Measurements from ENCODE around the gene INTS4. TPM values are rescaled to one million over a fixed set of nuclear protein-coding genes. Genes with fewer than 3 reads are reported as not detected.
"Not testable (repeated sequence)": the region's sequence is repeated elsewhere in the genome, so short reads cannot be mapped to it uniquely, and the experiment has no call there.

Gene INTS4
- polyA plus RNA-seq, 3 donors = 23.5 to 41.7 (median 29.0) TPM

GRCh38 chr11:77943296-77943695 is 51.2 kb downstream of the INTS4 start:
- H2AFZ ChIP-seq (ENCODE audit: insufficient read depth, low read depth, low read length, poor library complexity, severe bottlenecking); H3K27me3 Mint-ChIP-seq (ENCODE audit: low read depth in 3 of 3); H3K27me3 ChIP-seq (ENCODE audit: control insufficient read depth in 2 of 2, insufficient read depth in 2 of 2, low read length in 2 of 2); H3K27ac ChIP-seq (ENCODE audit: low read depth in 1 of 2, low read length in 2 of 2); H3K9me3 ChIP-seq (replicated peaks in 1 of 2; ENCODE audit: control insufficient read depth in 1 of 2, insufficient read depth in 1 of 2, low read length in 2 of 2); DNase-seq; H3K4me3 Mint-ChIP-seq; intact Hi-C loops (cut with micrococcal nuclease); H4K20me1 ChIP-seq (ENCODE audit: insufficient read depth, low read length); H3K4me3 ChIP-seq (replicated peaks in 1 of 3; ENCODE audit: low read depth in 2 of 3, low read length in 3 of 3); H3K4me1 ChIP-seq (ENCODE audit: control insufficient read depth in 1 of 2, insufficient read depth in 2 of 2, low read length in 2 of 2); H3K4me2 ChIP-seq (replicated peaks; ENCODE audit: extremely low read depth, low read length, poor library complexity, severe bottlenecking); H3K9ac ChIP-seq (ENCODE audit: insufficient read depth, low read length, poor library complexity, severe bottlenecking); H3K9me3 Mint-ChIP-seq; H3K79me2 ChIP-seq (ENCODE audit: insufficient read depth, low read length): not testable (repeated sequence)
- WGBS (ENCODE audit: insufficient coverage) = no CpG with 5 or more reads among the region's 1 CpG
- H3K36me3 Mint-ChIP-seq = peaks cover 26 to 40% of the 10 kb centered on the region in 2 donors
- peak overlapping the region in 1 of 7 donors; percentile 55 for H3K27ac Mint-ChIP-seq
- peaks cover 14% of the 10 kb centered on the region for H3K4me1 Mint-ChIP-seq
- peaks cover 5 to 35% of the 10 kb centered on the region in 2 donors for H3K36me3 ChIP-seq (replicated peaks in 1 of 2; ENCODE audit: control insufficient read depth in 1 of 2, insufficient read depth in 2 of 2, low read length in 2 of 2)

- H3K4me3 ChIP-seq (replicated peaks in 1 of 3; ENCODE audit: low read depth in 2 of 3, low read length in 3 of 3); H3K9ac ChIP-seq (ENCODE audit: insufficient read depth, low read length, poor library complexity, severe bottlenecking); H3K9me3 ChIP-seq (replicated peaks in 1 of 2; ENCODE audit: control insufficient read depth in 1 of 2, insufficient read depth in 1 of 2, low read length in 2 of 2); H2AFZ ChIP-seq (ENCODE audit: insufficient read depth, low read depth, low read length, poor library complexity, severe bottlenecking); H3K79me2 ChIP-seq (ENCODE audit: insufficient read depth, low read length); H4K20me1 ChIP-seq (ENCODE audit: insufficient read depth, low read length); DNase-seq; H3K9me3 Mint-ChIP-seq; H3K27ac Mint-ChIP-seq; H3K4me3 Mint-ChIP-seq; H3K4me2 ChIP-seq (replicated peaks; ENCODE audit: extremely low read depth, low read length, poor library complexity, severe bottlenecking); H3K27me3 ChIP-seq (ENCODE audit: control insufficient read depth in 2 of 2, insufficient read depth in 2 of 2, low read length in 2 of 2); H3K4me1 ChIP-seq (ENCODE audit: control insufficient read depth in 1 of 2, insufficient read depth in 2 of 2, low read length in 2 of 2); intact Hi-C loops (cut with micrococcal nuclease); H3K27ac ChIP-seq (ENCODE audit: low read depth in 1 of 2, low read length in 2 of 2); H3K27me3 Mint-ChIP-seq (ENCODE audit: low read depth in 3 of 3): not testable (repeated sequence)
- H3K36me3 Mint-ChIP-seq = peaks cover 23 to 35% of the 10 kb centered on the region in 2 donors
- H3K4me1 Mint-ChIP-seq = peaks cover 13% of the 10 kb centered on the region
- peaks cover 5 to 32% of the 10 kb centered on the region in 2 donors for H3K36me3 ChIP-seq (replicated peaks in 1 of 2; ENCODE audit: control insufficient read depth in 1 of 2, insufficient read depth in 2 of 2, low read length in 2 of 2)
Observed at GRCh38 chr11:77942465-77942864, 52.0 kb downstream of the INTS4 start.

GRCh38 chr11:77933596-77933995 is 60.9 kb downstream of the INTS4 start:
- H3K27me3 Mint-ChIP-seq (ENCODE audit: low read depth in 3 of 3) = not testable (repeated sequence)

GRCh38 chr11:77930334-77931208 is 63.9 kb downstream of the INTS4 start:
- no CpG with 5 or more reads among the region's 3 CpGs for WGBS (ENCODE audit: insufficient coverage)
- intact Hi-C loops (cut with micrococcal nuclease); H3K4me3 ChIP-seq (replicated peaks in 1 of 3; ENCODE audit: low read depth in 2 of 3, low read length in 3 of 3); H3K79me2 ChIP-seq (ENCODE audit: insufficient read depth, low read length); H3K9ac ChIP-seq (ENCODE audit: insufficient read depth, low read length, poor library complexity, severe bottlenecking); H3K27me3 Mint-ChIP-seq (ENCODE audit: low read depth in 3 of 3); H3K9me3 ChIP-seq (replicated peaks in 1 of 2; ENCODE audit: control insufficient read depth in 1 of 2, insufficient read depth in 1 of 2, low read length in 2 of 2); H2AFZ ChIP-seq (ENCODE audit: insufficient read depth, low read depth, low read length, poor library complexity, severe bottlenecking); DNase-seq; H3K4me2 ChIP-seq (replicated peaks; ENCODE audit: extremely low read depth, low read length, poor library complexity, severe bottlenecking); H3K27me3 ChIP-seq (ENCODE audit: control insufficient read depth in 2 of 2, insufficient read depth in 2 of 2, low read length in 2 of 2); H3K4me1 ChIP-seq (ENCODE audit: control insufficient read depth in 1 of 2, insufficient read depth in 2 of 2, low read length in 2 of 2); H4K20me1 ChIP-seq (ENCODE audit: insufficient read depth, low read length); H3K4me3 Mint-ChIP-seq; H3K4me1 Mint-ChIP-seq; H3K27ac ChIP-seq (ENCODE audit: low read depth in 1 of 2, low read length in 2 of 2); H3K27ac Mint-ChIP-seq: not testable (repeated sequence)
- peaks cover 76 to 80% of the 10 kb centered on the region in 2 donors for H3K36me3 Mint-ChIP-seq
- H3K36me3 ChIP-seq (replicated peaks in 1 of 2; ENCODE audit: control insufficient read depth in 1 of 2, insufficient read depth in 2 of 2, low read length in 2 of 2) = peaks cover 38 to 52% of the 10 kb centered on the region in 2 donors
- peaks cover 0 to 11% (median 5%) of the 10 kb centered on the region in 7 donors for H3K9me3 Mint-ChIP-seq

More at GRCh38 chr11:77933596-77933995, 60.9 kb downstream of the INTS4 start:
- H3K4me2 ChIP-seq (replicated peaks; ENCODE audit: extremely low read depth, low read length, poor library complexity, severe bottlenecking); H3K27me3 ChIP-seq (ENCODE audit: control insufficient read depth in 2 of 2, insufficient read depth in 2 of 2, low read length in 2 of 2); H3K79me2 ChIP-seq (ENCODE audit: insufficient read depth, low read length); H3K9ac ChIP-seq (ENCODE audit: insufficient read depth, low read length, poor library complexity, severe bottlenecking); H3K4me3 Mint-ChIP-seq; H3K27ac ChIP-seq (ENCODE audit: low read depth in 1 of 2, low read length in 2 of 2); DNase-seq; H2AFZ ChIP-seq (ENCODE audit: insufficient read depth, low read depth, low read length, poor library complexity, severe bottlenecking); H3K4me1 Mint-ChIP-seq; H3K9me3 ChIP-seq (replicated peaks in 1 of 2; ENCODE audit: control insufficient read depth in 1 of 2, insufficient read depth in 1 of 2, low read length in 2 of 2); H3K27ac Mint-ChIP-seq; H4K20me1 ChIP-seq (ENCODE audit: insufficient read depth, low read length); H3K4me3 ChIP-seq (replicated peaks in 1 of 3; ENCODE audit: low read depth in 2 of 3, low read length in 3 of 3); H3K4me1 ChIP-seq (ENCODE audit: control insufficient read depth in 1 of 2, insufficient read depth in 2 of 2, low read length in 2 of 2); intact Hi-C loops (cut with micrococcal nuclease): not testable (repeated sequence)
- Mint-ChIP-seq H3K36me3 (peaks cover 67 to 72% of the 10 kb centered on the region in 2 donors), H3K9me3 (peaks cover 0 to 12% (median 6%) of the 10 kb centered on the region in 7 donors)
- H3K36me3 ChIP-seq (replicated peaks in 1 of 2; ENCODE audit: control insufficient read depth in 1 of 2, insufficient read depth in 2 of 2, low read length in 2 of 2) = peaks cover 24 to 43% of the 10 kb centered on the region in 2 donors
- WGBS (ENCODE audit: insufficient coverage) = 91% methylated on average over 17 of the region's 24 CpGs

Data from CD14-positive monocyte (primary cell).